Stimulated activated CD8-positive, alpha-beta memory T cell treated with anti-CD3 and anti-CD28 coated beads, Interleukin-4, amount 100 ng/mL, for 48 hours (primary cell): ENCODE results near the gene CHIA.
"Not testable (repeated sequence)": the region's sequence is repeated elsewhere in the genome, so short reads cannot be mapped to it uniquely, and the experiment has no call there.

ENCODE experiments used
- DNase-seq: peaks from one replicate; pipeline ENCODE4 v3.0.0-alpha.2; 2020

The CHIA gene

GRCh38 chr1:111286912-111287311 is 3.7 kb upstream of the CHIA start:
- DNase-seq = no peak

GRCh38 chr1:111289371-111289770 is 1.3 kb upstream of the CHIA start:
- no peak for DNase-seq

- DNase-seq = no peak
Observed at GRCh38 chr1:111290104-111290503, 547 bp upstream of the CHIA start.

- DNase-seq = no peak
Observed at GRCh38 chr1:111294390-111294789, 3.7 kb downstream of the CHIA start.

- DNase-seq = no peak
Observed at GRCh38 chr1:111302374-111302773, 11.7 kb downstream of the CHIA start.

GRCh38 chr1:111309690-111310089 is 19.0 kb downstream of the CHIA start:
- no peak for DNase-seq

- DNase-seq = no peak
Observed at GRCh38 chr1:111318523-111318922, 27.9 kb downstream of the CHIA start.

- DNase-seq = no peak
Observed at GRCh38 chr1:111320066-111320879, 29.6 kb downstream of the CHIA start.

- no peak for DNase-seq
Observed at GRCh38 chr1:111323231-111323630, 32.6 kb downstream of the CHIA start.

GRCh38 chr1:111332190-111332589 is 41.5 kb downstream of the CHIA start:
- no peak for DNase-seq

GRCh38 chr1:111334169-111334568 is 43.5 kb downstream of the CHIA start:
- peak; percentile 43 for DNase-seq

GRCh38 chr1:111335214-111335877 is 44.7 kb downstream of the CHIA start:
- not testable (repeated sequence) for DNase-seq

GRCh38 chr1:111338849-111339248 is 48.2 kb downstream of the CHIA start:
- not testable (repeated sequence) for DNase-seq

- DNase-seq = peak; percentile 84
Observed at GRCh38 chr1:111346089-111346885, 55.6 kb downstream of the CHIA start.

- no peak for DNase-seq
Observed at GRCh38 chr1:111347026-111347425, 56.4 kb downstream of the CHIA start.

- no peak for DNase-seq
Observed at GRCh38 chr1:111351700-111352099, 61.0 kb downstream of the CHIA start.

- DNase-seq = no peak
Observed at GRCh38 chr1:111354584-111354983, 63.9 kb downstream of the CHIA start.

- DNase-seq = no peak
Observed at GRCh38 chr1:111358964-111359363, 68.3 kb downstream of the CHIA start.

GRCh38 chr1:111359376-111359775 is 68.7 kb downstream of the CHIA start:
- no peak for DNase-seq

GRCh38 chr1:111360257-111360656 is 69.6 kb downstream of the CHIA start:
- not testable (repeated sequence) for DNase-seq

GRCh38 chr1:111361761-111362160 is 71.1 kb downstream of the CHIA start:
- DNase-seq = no peak

- no peak for DNase-seq
Observed at GRCh38 chr1:111364690-111365089, 74.0 kb downstream of the CHIA start.

GRCh38 chr1:111366256-111366655 is 75.6 kb downstream of the CHIA start:
- no peak for DNase-seq

- no peak for DNase-seq
Observed at GRCh38 chr1:111369177-111369576, 78.5 kb downstream of the CHIA start.
